ENCODE measurements around the gene CD200R1L.

The CD200R1L gene

GRCh38 chr3:112818289-112818688, 28.4 kb downstream of the CD200R1L start:
- DNase-seq (ENCODE audit: low read depth): no peak

- DNase-seq (ENCODE audit: low read depth): no peak
These were observed 28.9 kb downstream of the CD200R1L start for GRCh38 chr3:112817797-112818196.

GRCh38 chr3:112817271-112817670, 29.4 kb downstream of the CD200R1L start:
- DNase-seq (ENCODE audit: low read depth): no peak

GRCh38 chr3:112815981-112816380, 30.7 kb downstream of the CD200R1L start:
- no peak for DNase-seq (ENCODE audit: low read depth)

- no peak for DNase-seq (ENCODE audit: low read depth)
These were observed 32.4 kb downstream of the CD200R1L start for GRCh38 chr3:112814266-112814665.

- no peak for DNase-seq (ENCODE audit: low read depth)
These were observed 32.9 kb downstream of the CD200R1L start for GRCh38 chr3:112813723-112814171.

GRCh38 chr3:112813016-112813415, 33.6 kb downstream of the CD200R1L start:
- DNase-seq (ENCODE audit: low read depth): no peak

- DNase-seq (ENCODE audit: low read depth): no peak
These were observed 34.6 kb downstream of the CD200R1L start for GRCh38 chr3:112811917-112812660.

- no peak for DNase-seq (ENCODE audit: low read depth)
These were observed 35.4 kb downstream of the CD200R1L start for GRCh38 chr3:112811131-112811884.

GRCh38 chr3:112810561-112810960, 36.1 kb downstream of the CD200R1L start:
- DNase-seq (ENCODE audit: low read depth): no peak

GRCh38 chr3:112808136-112808535, 38.5 kb downstream of the CD200R1L start:
- no peak for DNase-seq (ENCODE audit: low read depth)

GRCh38 chr3:112807685-112808084, 39.0 kb downstream of the CD200R1L start:
- no peak for DNase-seq (ENCODE audit: low read depth)

- DNase-seq (ENCODE audit: low read depth): no peak
These were observed 39.8 kb downstream of the CD200R1L start for GRCh38 chr3:112806903-112807302.

GRCh38 chr3:112805126-112805525, 41.5 kb downstream of the CD200R1L start:
- DNase-seq (ENCODE audit: low read depth): no peak

GRCh38 chr3:112804021-112804420, 42.6 kb downstream of the CD200R1L start:
- DNase-seq (ENCODE audit: low read depth): no peak

GRCh38 chr3:112803467-112803866, 43.2 kb downstream of the CD200R1L start:
- DNase-seq (ENCODE audit: low read depth): no peak

- no peak for DNase-seq (ENCODE audit: low read depth)
These were observed 44.3 kb downstream of the CD200R1L start for GRCh38 chr3:112802338-112802737.

GRCh38 chr3:112799946-112800345, 46.7 kb downstream of the CD200R1L start:
- DNase-seq (ENCODE audit: low read depth): no peak

GRCh38 chr3:112794622-112795172, 52.0 kb downstream of the CD200R1L start:
- no peak for DNase-seq (ENCODE audit: low read depth)

- DNase-seq (ENCODE audit: low read depth): no peak
These were observed 53.2 kb downstream of the CD200R1L start for GRCh38 chr3:112793326-112794081.

GRCh38 chr3:112791736-112792135, 54.9 kb downstream of the CD200R1L start:
- DNase-seq (ENCODE audit: low read depth): no peak

GRCh38 chr3:112789787-112790186, 56.9 kb downstream of the CD200R1L start:
- no peak for DNase-seq (ENCODE audit: low read depth)
